Measurements from ENCODE around the gene RARS2.

The RARS2 gene

GRCh38 chr6:87628881-87629280, 39.1 kb upstream of the RARS2 start:
- H4K20me1 ChIP-seq (ENCODE audit: insufficient read depth, low read length, poor library complexity, severe bottlenecking), result no peaks in the 10 kb centered on the region
- H3K9me2 ChIP-seq (replicated peaks; ENCODE audit: low read depth, low read length), result no peaks in the 10 kb centered on the region
- H3K4me1 ChIP-seq (ENCODE audit: insufficient read depth, low read length, poor library complexity, severe bottlenecking), result no peaks in the 10 kb centered on the region
- H3K27me3 ChIP-seq (ENCODE audit: insufficient read depth, low read length, poor library complexity, severe bottlenecking), result no peaks in the 10 kb centered on the region
- H2AFZ ChIP-seq (ENCODE audit: low read length), result no peak overlapping the region
- H3K9ac ChIP-seq (ENCODE audit: low read depth, low read length, poor library complexity, severe bottlenecking), result no peak overlapping the region
- no peaks in the 10 kb centered on the region for H3F3A ChIP-seq (ENCODE audit: low read depth)
- H3K9me3 ChIP-seq (ENCODE audit: insufficient read depth, low read depth, low read length), result no peaks in the 10 kb centered on the region
- no peak for TF ChIP-seq EZH2phosphoT487 (IDR thresholded peaks at IDR 0.05; ENCODE audit: borderline replicate concordance)
- TF ChIP-seq CTCF (conservative IDR thresholded peaks at IDR 0.05; ENCODE audit: low read length), result no peak
- H3K36me3 ChIP-seq (ENCODE audit: insufficient read depth, low read length), result no peaks in the 10 kb centered on the region
- H3K4me3 ChIP-seq (ENCODE audit: low read length, poor library complexity, severe bottlenecking), result no peak overlapping the region
- no peak overlapping the region for H3K4me2 ChIP-seq (ENCODE audit: low read depth, low read length, poor library complexity, severe bottlenecking)
- no peaks in the 10 kb centered on the region for H3K79me2 ChIP-seq (ENCODE audit: insufficient read depth, low read length)

- no peaks in the 10 kb centered on the region for H3K79me2 ChIP-seq (ENCODE audit: insufficient read depth, low read length)
- no peaks in the 10 kb centered on the region for H3K4me1 ChIP-seq (ENCODE audit: insufficient read depth, low read length, poor library complexity, severe bottlenecking)
- no peak overlapping the region for H2AFZ ChIP-seq (ENCODE audit: low read length)
- H3K4me2 ChIP-seq (ENCODE audit: low read depth, low read length, poor library complexity, severe bottlenecking), result no peak overlapping the region
- no peak overlapping the region for H3K9ac ChIP-seq (ENCODE audit: low read depth, low read length, poor library complexity, severe bottlenecking)
- no peak overlapping the region for H3K4me3 ChIP-seq (ENCODE audit: low read length, poor library complexity, severe bottlenecking)
- no peaks in the 10 kb centered on the region for H3K36me3 ChIP-seq (ENCODE audit: insufficient read depth, low read length)
- no peaks in the 10 kb centered on the region for H3K27me3 ChIP-seq (ENCODE audit: insufficient read depth, low read length, poor library complexity, severe bottlenecking)
- no peak for TF ChIP-seq CTCF (conservative IDR thresholded peaks at IDR 0.05; ENCODE audit: low read length)
- TF ChIP-seq EZH2phosphoT487 (IDR thresholded peaks at IDR 0.05; ENCODE audit: borderline replicate concordance), result no peak
- no peaks in the 10 kb centered on the region for H4K20me1 ChIP-seq (ENCODE audit: insufficient read depth, low read length, poor library complexity, severe bottlenecking)
- H3F3A ChIP-seq (ENCODE audit: low read depth), result no peaks in the 10 kb centered on the region
- no peaks in the 10 kb centered on the region for H3K9me3 ChIP-seq (ENCODE audit: insufficient read depth, low read depth, low read length)
- no peaks in the 10 kb centered on the region for H3K9me2 ChIP-seq (replicated peaks; ENCODE audit: low read depth, low read length)
Observed at GRCh38 chr6:87628424-87628823, 38.6 kb upstream of the RARS2 start.

- Histone ChIP-seq H3K36me3 (ENCODE audit: insufficient read depth, low read length) (no peaks in the 10 kb centered on the region), H3F3A (ENCODE audit: low read depth) (no peaks in the 10 kb centered on the region), H4K20me1 (ENCODE audit: insufficient read depth, low read length, poor library complexity, severe bottlenecking) (no peaks in the 10 kb centered on the region), H3K9me2 (replicated peaks; ENCODE audit: low read depth, low read length) (no peaks in the 10 kb centered on the region), H3K9me3 (ENCODE audit: insufficient read depth, low read depth, low read length) (no peaks in the 10 kb centered on the region), H3K27me3 (ENCODE audit: insufficient read depth, low read length, poor library complexity, severe bottlenecking) (no peaks in the 10 kb centered on the region), H3K79me2 (ENCODE audit: insufficient read depth, low read length) (no peaks in the 10 kb centered on the region), H3K4me1 (ENCODE audit: insufficient read depth, low read length, poor library complexity, severe bottlenecking) (no peaks in the 10 kb centered on the region), H2AFZ (ENCODE audit: low read length) (no peak overlapping the region), H3K4me3 (ENCODE audit: low read length, poor library complexity, severe bottlenecking) (no peak overlapping the region), H3K9ac (ENCODE audit: low read depth, low read length, poor library complexity, severe bottlenecking) (no peak overlapping the region), H3K4me2 (ENCODE audit: low read depth, low read length, poor library complexity, severe bottlenecking) (no peak overlapping the region)
- TF ChIP-seq EZH2phosphoT487 (IDR thresholded peaks at IDR 0.05; ENCODE audit: borderline replicate concordance), result no peak
- TF ChIP-seq CTCF (conservative IDR thresholded peaks at IDR 0.05; ENCODE audit: low read length), result no peak
Observed at GRCh38 chr6:87623248-87623647, 33.5 kb upstream of the RARS2 start.
